HG03175 (cell line): ENCODE data around the gene RADIL.

ENCODE experiments used
- ATAC-seq: cut with Tn5 transposase; IDR thresholded peaks from one replicate; pipeline ENCODE4 v1.9.1; 2021; ENCODE audit warnings: mild to moderate bottlenecking, moderate library complexity; ENCODE audit not compliant: unreplicated experiment

The RADIL gene

DNA sequence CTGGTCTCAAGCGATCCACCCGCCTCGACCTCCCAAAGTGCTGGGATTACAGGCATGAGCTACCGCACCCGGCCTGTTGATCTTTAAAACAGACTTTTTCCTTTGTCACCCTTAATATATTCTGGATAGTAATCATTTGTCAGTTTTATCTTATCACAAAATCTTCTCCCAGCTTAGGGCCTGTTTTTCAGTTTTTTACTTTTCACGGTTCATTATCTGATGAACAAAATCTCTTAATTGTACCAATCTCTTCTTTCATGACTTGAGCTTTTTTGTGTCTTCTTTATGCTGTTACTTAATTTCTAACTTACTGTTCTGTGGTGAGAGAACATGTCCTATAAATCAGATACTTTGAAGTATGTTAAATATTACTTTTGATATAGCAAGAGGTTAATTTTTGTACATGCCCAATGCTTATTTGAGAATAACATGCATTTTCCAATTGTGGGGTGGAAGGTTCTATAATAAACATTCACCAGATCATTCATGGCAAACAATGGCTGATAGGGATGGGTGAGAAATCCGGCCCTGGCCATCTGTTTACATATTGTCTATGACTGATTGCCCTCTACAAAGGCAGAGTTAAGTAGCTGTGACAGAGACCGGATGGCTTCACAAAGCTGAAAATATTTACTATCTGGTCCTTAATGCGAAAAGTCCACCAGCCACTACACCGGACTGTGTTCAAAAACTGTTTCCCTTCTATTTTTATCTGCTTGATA, 27.0 kb downstream of the RADIL start:
- ATAC-seq: no peak

DNA sequence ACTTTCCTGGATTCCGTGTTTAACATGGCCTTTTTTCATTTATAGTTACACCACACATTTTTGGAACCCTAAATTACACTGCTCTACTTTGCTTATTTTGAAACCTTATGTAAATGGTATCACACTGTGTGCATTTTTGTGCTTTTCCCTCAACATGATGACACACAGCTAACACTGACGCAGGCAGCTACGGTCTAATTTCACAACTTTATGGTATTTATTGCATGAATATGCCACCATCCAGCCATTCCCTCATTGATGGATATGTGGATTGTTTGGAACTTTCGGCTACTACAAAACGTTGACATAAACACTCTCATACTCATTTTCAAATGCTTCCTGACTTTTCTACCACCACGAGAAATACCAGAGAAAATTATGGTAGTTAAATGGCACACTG, 28.6 kb downstream of the RADIL start:
- no peak for ATAC-seq

GRCh38 chr7:4851459-4852422, 31.8 kb downstream of the RADIL start:
- ATAC-seq: no peak

GRCh38 chr7:4850262-4850795, 33.2 kb downstream of the RADIL start:
- ATAC-seq: no peak

- ATAC-seq: no peak
Observed at GRCh38 chr7:4849390-4849789, 34.1 kb downstream of the RADIL start.

DNA sequence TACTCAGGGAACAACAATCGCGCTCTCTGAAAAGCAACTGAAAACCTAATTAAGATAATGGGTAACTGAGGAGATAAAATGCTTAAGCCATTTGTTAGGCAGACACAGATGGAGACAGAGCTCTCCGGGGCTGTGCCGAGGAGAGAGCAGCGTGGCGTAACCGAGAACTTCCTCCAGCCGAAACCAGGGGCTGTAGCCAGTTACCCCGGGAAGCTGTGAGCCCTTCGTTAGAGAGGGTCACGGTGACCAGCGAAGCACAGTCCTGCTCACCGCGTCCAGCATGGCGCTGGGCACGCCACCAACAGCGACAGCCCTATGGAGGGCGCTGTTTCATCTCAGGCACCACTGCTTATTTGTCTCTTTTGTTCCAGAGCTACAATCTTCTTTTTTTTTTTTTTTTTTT, 37.8 kb downstream of the RADIL start:
- no peak for ATAC-seq

DNA sequence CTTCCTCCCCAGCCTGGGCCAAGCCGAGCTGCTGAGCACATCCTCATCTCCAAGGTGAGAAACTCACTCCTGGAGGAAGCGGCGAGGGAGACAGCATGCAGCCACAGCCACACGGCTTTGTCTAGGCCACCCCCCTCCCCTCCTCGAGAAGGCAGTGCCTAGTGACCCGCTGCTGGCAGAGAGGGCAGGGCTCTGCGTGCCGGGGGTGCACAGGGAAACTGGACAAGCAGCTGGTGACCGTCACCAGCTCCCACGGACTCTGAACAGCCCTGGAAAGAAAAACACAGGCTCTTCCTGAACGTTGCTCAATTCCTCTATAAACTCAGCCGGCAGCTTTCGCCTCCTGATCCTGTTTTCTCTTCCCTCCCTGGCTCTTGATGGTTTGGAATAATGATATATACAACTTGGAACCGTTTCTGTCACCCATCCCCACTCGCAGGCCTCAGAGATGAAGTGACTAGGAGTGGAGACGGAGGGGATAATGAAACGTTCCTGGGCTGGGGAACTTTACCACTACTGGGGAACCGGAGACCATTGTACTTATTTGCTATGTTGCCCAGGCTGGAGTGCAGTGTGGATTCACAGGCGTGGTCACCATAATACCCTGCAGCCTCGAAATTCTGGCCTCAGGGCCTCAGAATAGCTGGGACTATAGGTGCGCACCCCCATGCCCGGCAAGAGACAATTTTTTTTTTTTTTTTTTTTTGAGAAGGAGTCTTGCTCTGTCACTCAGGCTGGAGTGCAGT, 41.0 kb downstream of the RADIL start:
- ATAC-seq: no peak

DNA sequence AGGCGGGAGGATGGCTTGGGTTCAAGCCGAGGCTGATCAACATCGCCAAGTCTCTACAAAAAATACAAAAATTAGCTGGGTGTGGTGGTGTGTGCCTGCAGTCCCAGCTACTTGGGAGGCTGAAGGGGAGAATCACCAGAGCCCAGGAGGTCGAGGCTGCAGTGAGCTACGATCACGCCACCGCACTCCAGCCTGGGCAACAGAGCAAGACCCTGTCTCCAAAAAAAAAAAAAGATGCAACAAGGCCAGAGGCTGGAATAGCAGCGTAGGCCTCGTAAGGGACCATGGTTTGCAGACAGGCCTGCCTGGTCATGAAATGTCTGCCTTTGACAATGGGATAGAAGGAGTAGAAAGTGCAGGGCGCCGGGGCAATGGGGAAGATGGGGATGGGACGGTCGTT, 41.7 kb downstream of the RADIL start:
- ATAC-seq: no peak

- no peak for ATAC-seq
Observed at GRCh38 chr7:4841007-4841784, 42.3 kb downstream of the RADIL start.

- ATAC-seq: no peak
Observed at GRCh38 chr7:4840079-4840501, 43.4 kb downstream of the RADIL start.

DNA sequence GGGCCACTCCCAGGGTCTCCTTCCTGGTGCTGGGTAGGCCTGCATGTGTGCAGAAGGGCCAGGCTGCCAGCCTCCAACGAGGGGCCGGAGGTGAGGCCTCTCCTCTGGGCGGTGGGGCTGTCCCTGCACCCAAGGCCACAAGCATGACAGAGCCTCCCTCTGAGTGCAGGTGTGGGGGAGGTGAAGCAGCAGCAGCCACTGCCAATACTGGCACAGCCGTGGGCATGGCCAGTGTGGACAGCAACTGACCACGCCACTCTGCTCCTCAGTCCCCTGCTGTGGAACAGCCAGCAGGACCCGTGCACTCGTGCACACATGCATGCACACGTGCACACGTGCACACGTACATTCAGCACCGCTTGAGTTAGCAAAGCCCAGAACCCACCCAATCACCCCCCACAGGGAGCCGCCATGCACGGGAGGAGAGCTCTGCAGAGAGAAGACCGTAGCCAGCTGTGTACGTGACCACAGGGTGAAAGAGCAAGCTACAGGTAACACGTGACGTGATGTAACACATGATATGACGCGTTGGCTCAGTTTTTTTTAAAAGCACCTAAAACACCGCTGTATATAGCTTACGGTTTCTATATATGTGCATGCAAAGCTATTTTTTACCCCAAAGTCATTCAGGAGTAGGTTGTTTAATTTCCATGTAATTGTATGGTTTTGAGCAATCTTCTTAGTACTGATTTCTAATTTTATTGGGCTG, 44.7 kb downstream of the RADIL start:
- no peak for ATAC-seq

- ATAC-seq: no peak
Observed at GRCh38 chr7:4837803-4838625, 45.5 kb downstream of the RADIL start.

DNA sequence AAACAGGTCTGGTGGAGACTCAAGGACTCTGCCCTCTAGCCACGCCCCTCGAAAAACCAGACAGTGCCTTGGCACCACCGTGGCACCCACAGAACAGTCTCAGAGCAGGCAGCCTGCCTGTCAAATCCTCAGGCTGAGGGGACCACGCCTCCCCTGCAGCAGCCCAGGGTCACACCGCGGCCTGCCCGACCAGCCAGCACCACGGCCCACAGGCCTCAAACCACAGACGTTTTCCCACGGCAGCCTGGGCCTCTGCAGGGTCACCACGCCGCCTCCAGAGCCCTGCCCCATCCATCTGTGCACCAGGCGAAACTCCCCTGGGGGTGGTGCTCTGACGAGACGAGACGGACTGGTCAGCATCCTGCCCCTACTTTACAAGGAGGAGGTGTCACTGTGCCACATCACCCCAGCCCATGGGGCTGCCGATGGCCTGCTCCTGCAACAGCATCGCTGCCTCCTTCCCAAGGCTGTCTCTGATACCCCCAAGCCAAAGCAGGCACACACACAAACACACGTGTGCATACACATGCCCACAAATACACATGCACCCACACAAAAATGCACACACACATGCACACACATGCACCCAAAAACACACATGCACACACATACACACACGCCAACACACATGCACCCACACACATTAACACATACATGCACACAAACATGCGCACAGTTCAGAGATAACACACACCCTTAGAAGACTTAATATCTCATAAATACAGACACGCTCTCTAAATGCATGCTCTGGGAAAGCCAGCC, 46.3 kb downstream of the RADIL start:
- no peak for ATAC-seq

GRCh38 chr7:4836206-4836661, 47.3 kb downstream of the RADIL start:
- ATAC-seq: no peak

GRCh38 chr7:4835398-4836205, 47.9 kb downstream of the RADIL start:
- no peak for ATAC-seq

GRCh38 chr7:4834601-4835397, 48.7 kb downstream of the RADIL start:
- no peak for ATAC-seq
